ENCODE results near the gene ERC1.

GRCh38 chr12:1186298-1186697 is 195.3 kb downstream of the ERC1 start:
- no peak for TF ChIP-seq CTCF (IDR thresholded peaks at IDR 0.05; ENCODE audit: low read length)
- no peak for TF ChIP-seq EZH2 (optimal IDR thresholded peaks at IDR 0.05; ENCODE audit: low read depth, low read length)

Measured in MM.1S (cell line).